Measurements from ENCODE around the gene ZBTB45.
"Not testable (repeated sequence)": the region's sequence is repeated elsewhere in the genome, so short reads cannot be mapped to it uniquely, and the experiment has no call there.

Gene ZBTB45

DNA sequence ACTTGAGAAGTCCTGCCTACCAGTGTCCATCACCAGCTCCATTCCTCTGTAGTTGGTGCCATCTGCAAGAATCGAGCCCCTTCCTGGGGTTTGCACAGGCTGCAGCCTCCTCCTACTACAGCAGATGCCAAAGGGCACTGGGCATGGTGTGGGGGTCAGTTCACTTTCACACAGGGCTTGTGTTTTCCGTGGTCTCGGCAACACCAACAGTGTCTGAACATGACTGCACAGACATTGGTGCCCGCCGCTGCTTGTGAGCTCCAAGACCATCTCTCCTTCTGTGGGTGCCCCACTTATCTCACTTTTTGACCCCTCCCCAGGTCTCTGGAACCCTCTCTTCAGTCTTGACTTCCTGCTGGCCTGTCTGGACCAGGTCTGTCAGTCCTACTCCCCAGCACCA lies 28.2 kb downstream of the ZBTB45 start:
- no peaks in the 10 kb centered on the region for H3K9me3 Mint-ChIP-seq
- DNase-seq (ENCODE audit: low spot score), result no peak
- peaks cover 11% of the 10 kb centered on the region for H3K4me1 Mint-ChIP-seq (ENCODE audit: low read depth)
- no peaks in the 10 kb centered on the region for H3K27me3 Mint-ChIP-seq (ENCODE audit: low read depth)
- peak overlapping the region; percentile 55 for H3K27ac Mint-ChIP-seq
- H3K36me3 Mint-ChIP-seq (ENCODE audit: low read depth), result no peaks in the 10 kb centered on the region
- no peak overlapping the region for H3K4me3 Mint-ChIP-seq

- H3K4me3 Mint-ChIP-seq; H3K36me3 Mint-ChIP-seq (ENCODE audit: low read depth); DNase-seq (ENCODE audit: low spot score); H3K27ac Mint-ChIP-seq; H3K27me3 Mint-ChIP-seq (ENCODE audit: low read depth); H3K9me3 Mint-ChIP-seq: not testable (repeated sequence)
- peaks cover 13% of the 10 kb centered on the region for H3K4me1 Mint-ChIP-seq (ENCODE audit: low read depth)
Measured at GRCh38 chr19:58484349-58484748, 35.3 kb downstream of the ZBTB45 start.

DNA sequence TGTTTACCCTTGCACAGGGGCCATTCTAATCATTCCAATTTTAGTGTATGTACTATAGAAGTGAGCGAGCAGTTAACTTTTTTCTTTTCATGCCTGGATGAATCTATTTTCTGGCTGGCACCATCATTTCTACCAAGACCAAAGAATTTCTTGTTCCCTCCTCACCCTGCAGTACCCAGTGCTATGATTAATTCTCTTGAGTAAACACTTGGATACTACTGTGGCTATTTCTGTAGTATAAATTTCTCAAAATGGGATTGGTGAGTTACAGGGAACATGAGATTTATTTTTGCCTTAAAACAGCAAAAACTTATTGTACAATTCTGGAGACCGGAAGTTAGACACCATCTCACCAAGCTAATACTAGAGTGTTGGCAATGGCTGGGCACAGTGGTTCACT lies 35.8 kb downstream of the ZBTB45 start:
- Mint-ChIP-seq H3K4me1 (ENCODE audit: low read depth) (peaks cover 7% of the 10 kb centered on the region), H3K9me3 (no peaks in the 10 kb centered on the region), H3K27ac (no peak overlapping the region), H3K4me3 (no peak overlapping the region), H3K27me3 (ENCODE audit: low read depth) (no peaks in the 10 kb centered on the region), H3K36me3 (ENCODE audit: low read depth) (peaks cover 8% of the 10 kb centered on the region)
- DNase-seq (ENCODE audit: low spot score), result no peak

DNA sequence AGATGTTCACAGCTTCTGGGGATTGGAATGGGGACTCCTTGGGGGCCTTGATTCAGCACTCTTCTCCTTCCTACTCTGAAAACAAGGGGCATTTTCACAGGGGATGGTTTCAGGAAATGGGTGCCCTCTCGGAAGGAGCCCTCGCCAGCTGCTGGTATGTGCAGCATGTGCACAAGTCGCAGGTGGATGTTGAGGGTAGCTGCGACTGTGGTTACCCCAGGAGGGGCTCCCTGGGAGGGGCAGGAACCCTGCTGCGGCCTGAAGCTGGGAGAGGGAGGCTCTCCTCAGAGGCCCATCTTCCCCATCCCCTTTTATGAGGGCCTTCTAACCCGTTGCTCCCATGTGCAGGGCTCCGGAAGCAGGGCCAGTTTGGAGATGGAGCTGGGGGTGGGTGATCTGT lies 37.2 kb downstream of the ZBTB45 start:
- Mint-ChIP-seq H3K27me3 (ENCODE audit: low read depth) (no peaks in the 10 kb centered on the region), H3K36me3 (ENCODE audit: low read depth) (peaks cover 8% of the 10 kb centered on the region), H3K4me3 (no peak overlapping the region), H3K27ac (peak overlapping the region; percentile 41), H3K4me1 (ENCODE audit: low read depth) (peaks cover 6% of the 10 kb centered on the region), H3K9me3 (no peaks in the 10 kb centered on the region)
- DNase-seq (ENCODE audit: low spot score), result no peak

- Mint-ChIP-seq H3K9me3 (no peaks in the 10 kb centered on the region), H3K27me3 (ENCODE audit: low read depth) (no peaks in the 10 kb centered on the region), H3K4me1 (ENCODE audit: low read depth) (peaks cover 9% of the 10 kb centered on the region), H3K27ac (no peak overlapping the region), H3K4me3 (no peak overlapping the region), H3K36me3 (ENCODE audit: low read depth) (peaks cover 8% of the 10 kb centered on the region)
- no peak for DNase-seq (ENCODE audit: low spot score)
Measured at GRCh38 chr19:58480831-58481230, 38.8 kb downstream of the ZBTB45 start.

DNA sequence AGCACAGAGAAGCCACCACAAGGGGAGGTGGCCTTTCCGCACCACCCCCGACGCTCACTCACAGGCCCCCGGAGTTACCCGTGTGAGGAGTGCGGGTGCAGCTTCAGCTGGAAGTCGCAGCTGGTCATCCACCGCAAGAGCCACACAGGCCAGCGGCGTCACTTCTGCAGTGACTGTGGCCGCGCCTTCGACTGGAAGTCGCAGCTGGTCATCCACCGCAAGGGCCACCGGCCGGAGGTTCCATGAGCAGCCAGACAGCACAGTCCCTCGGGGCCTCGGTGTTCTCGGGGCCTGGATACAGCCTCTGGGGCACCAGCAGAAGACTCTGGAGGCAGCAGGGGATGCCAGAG lies 39.2 kb downstream of the ZBTB45 start:
- no peak overlapping the region for H3K4me3 Mint-ChIP-seq
- H3K27me3 Mint-ChIP-seq (ENCODE audit: low read depth), result no peaks in the 10 kb centered on the region
- peaks cover 9% of the 10 kb centered on the region for H3K4me1 Mint-ChIP-seq (ENCODE audit: low read depth)
- H3K9me3 Mint-ChIP-seq, result no peaks in the 10 kb centered on the region
- no peak overlapping the region for H3K27ac Mint-ChIP-seq
- H3K36me3 Mint-ChIP-seq (ENCODE audit: low read depth), result peaks cover 8% of the 10 kb centered on the region
- DNase-seq (ENCODE audit: low spot score), result no peak

DNA sequence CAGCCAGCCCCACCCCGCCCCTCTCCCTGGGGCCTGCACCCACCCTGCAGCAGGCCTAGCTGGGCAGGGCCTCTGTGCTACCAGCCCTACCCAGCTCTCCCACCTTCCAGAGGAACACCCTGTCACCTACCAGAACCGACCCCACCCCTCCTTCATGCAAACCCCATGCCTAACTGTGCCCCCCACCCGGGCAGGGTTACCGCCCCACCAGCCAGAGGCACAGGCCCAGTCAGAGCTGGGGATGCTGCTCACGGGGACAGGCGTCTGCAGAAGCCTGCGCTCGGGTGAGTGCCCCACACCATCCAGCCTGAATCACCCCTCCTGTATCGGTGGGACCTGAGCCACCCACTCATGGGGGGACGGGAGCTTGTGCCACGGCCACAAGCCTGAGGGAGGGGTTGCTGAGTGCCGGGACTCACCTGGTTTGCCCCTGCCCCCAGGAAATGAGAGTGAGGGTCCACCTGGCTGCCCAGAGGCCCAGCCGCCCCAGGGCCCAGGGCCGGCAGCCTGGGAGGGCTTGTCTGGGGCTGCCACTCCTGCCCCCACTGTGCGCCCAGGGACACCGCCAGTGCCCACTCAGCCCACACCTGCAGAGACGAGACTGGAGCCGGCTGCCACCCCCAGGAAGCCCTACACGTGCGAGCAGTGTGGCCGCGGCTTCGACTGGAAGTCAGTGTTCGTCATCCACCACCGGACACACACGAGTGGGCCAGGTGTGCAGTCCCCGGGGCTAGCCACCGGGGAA lies 39.7 kb downstream of the ZBTB45 start:
- no peak for DNase-seq (ENCODE audit: low spot score)
- Mint-ChIP-seq H3K4me1 (ENCODE audit: low read depth) (peaks cover 9% of the 10 kb centered on the region), H3K9me3 (no peaks in the 10 kb centered on the region), H3K27ac (no peak overlapping the region), H3K36me3 (ENCODE audit: low read depth) (peaks cover 8% of the 10 kb centered on the region), H3K4me3 (no peak overlapping the region), H3K27me3 (ENCODE audit: low read depth) (no peaks in the 10 kb centered on the region)

- peaks cover 8% of the 10 kb centered on the region for H3K36me3 Mint-ChIP-seq (ENCODE audit: low read depth)
- H3K4me1 Mint-ChIP-seq (ENCODE audit: low read depth), result peaks cover 13% of the 10 kb centered on the region
- no peaks in the 10 kb centered on the region for H3K9me3 Mint-ChIP-seq
- H3K27me3 Mint-ChIP-seq (ENCODE audit: low read depth), result no peaks in the 10 kb centered on the region
- H3K4me3 Mint-ChIP-seq, result no peak overlapping the region
- H3K27ac Mint-ChIP-seq, result no peak overlapping the region
- DNase-seq (ENCODE audit: low spot score), result no peak
Measured at GRCh38 chr19:58479303-58479702, 40.3 kb downstream of the ZBTB45 start.

DNA sequence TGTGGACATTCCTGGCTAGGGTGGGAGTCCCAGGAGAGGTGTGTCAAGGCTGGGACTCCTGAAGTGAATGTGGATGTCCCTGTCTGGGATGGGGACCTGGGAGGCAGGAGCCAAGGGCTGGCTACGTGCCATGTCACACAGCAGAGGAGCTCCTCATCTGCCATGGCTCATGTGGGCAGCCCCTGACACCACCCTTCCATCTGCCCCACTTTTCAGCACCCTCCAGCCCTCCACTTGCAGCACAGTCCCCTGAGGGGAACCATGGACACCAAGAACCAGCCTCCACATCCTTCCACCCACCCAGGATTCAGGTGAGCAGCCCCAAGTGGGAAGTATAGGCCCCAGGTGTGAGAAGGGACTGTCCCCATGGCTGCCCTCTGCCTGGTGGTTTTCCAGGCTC lies 41.7 kb downstream of the ZBTB45 start:
- Mint-ChIP-seq H3K4me3 (no peak overlapping the region), H3K36me3 (ENCODE audit: low read depth) (peaks cover 12% of the 10 kb centered on the region), H3K4me1 (ENCODE audit: low read depth) (peaks cover 16% of the 10 kb centered on the region), H3K27ac (peak overlapping the region; percentile 60), H3K9me3 (no peaks in the 10 kb centered on the region), H3K27me3 (ENCODE audit: low read depth) (no peaks in the 10 kb centered on the region)
- DNase-seq (ENCODE audit: low spot score), result no peak

GRCh38 chr19:58477130-58477529 lies 42.5 kb downstream of the ZBTB45 start:
- Mint-ChIP-seq H3K27ac (peak overlapping the region; percentile 99), H3K9me3 (no peaks in the 10 kb centered on the region), H3K4me1 (ENCODE audit: low read depth) (peaks cover 12% of the 10 kb centered on the region), H3K27me3 (ENCODE audit: low read depth) (no peaks in the 10 kb centered on the region), H3K36me3 (ENCODE audit: low read depth) (peaks cover 10% of the 10 kb centered on the region), H3K4me3 (peak overlapping the region; percentile 88)
- DNase-seq (ENCODE audit: low spot score), result no peak

GRCh38 chr19:58476498-58477015 lies 43.1 kb downstream of the ZBTB45 start:
- Mint-ChIP-seq H3K4me3 (peak overlapping the region; percentile 88), H3K27me3 (ENCODE audit: low read depth) (no peaks in the 10 kb centered on the region), H3K4me1 (ENCODE audit: low read depth) (peaks cover 12% of the 10 kb centered on the region), H3K36me3 (ENCODE audit: low read depth) (peaks cover 9% of the 10 kb centered on the region), H3K9me3 (no peaks in the 10 kb centered on the region), H3K27ac (peak overlapping the region; percentile 99)
- DNase-seq (ENCODE audit: low spot score), result no peak

DNA sequence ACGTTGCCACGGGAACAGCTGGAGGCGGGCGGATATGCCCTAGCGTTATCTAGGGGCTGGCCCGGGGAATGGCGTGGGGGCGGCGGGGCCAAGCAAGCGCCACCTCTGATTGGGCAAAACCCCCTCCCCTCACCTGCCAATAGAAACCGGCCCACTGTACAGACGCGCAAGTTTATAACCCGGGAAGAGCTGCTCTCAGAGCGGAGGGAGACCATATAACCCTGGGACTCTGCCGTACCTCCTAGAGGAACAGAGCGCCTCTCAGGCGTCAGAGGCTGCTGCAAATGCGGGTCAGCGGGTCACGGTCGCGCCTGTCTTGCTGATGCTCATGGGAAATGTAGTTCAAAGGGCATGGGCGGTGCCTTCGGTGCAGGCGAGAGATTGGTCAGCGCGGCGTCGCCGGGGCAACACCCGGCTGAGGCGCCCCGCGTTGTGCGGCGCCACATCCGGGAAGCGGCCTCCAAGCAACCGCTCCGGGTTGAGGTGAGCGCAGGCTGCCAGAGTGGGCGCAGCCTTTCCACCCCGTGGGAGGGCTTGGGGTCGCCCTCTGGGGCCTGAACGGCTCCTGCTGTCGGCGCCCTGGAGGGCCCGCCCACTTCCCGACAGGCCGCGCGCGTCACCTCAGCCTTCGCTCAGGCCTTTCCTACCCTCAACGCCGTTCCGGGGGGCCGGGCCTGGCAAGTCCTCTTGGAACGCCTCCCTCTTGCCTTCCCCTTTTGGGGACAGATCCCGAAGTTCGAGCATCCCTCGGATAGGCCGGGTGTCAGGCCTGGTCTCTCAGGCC lies 43.7 kb downstream of the ZBTB45 start, which contains the start of gene ZNF446:
Gene ZNF446 (plus strand): TSS at position 639 of the 784 bp plus-strand sequence. CDS start 867 bp downstream, outside the sequence.
- H3K27me3 Mint-ChIP-seq (ENCODE audit: low read depth), result no peaks in the 10 kb centered on the region
- H3K9me3 Mint-ChIP-seq, result no peaks in the 10 kb centered on the region
- H3K27ac Mint-ChIP-seq, result peak within 1 kb of the TSS; percentile 99
- peaks cover 12% of the 10 kb centered on the region for H3K4me1 Mint-ChIP-seq (ENCODE audit: low read depth)
- peak; percentile 98 for DNase-seq (ENCODE audit: low spot score)
- peaks cover 9% of the 10 kb centered on the region for H3K36me3 Mint-ChIP-seq (ENCODE audit: low read depth)
- H3K4me3 Mint-ChIP-seq, result peak within 1 kb of the TSS; percentile 88

GRCh38 chr19:58474997-58475713 lies 44.5 kb downstream of the ZBTB45 start:
- no peaks in the 10 kb centered on the region for H3K9me3 Mint-ChIP-seq
- no peaks in the 10 kb centered on the region for H3K27me3 Mint-ChIP-seq (ENCODE audit: low read depth)
- peaks cover 12% of the 10 kb centered on the region for H3K4me1 Mint-ChIP-seq (ENCODE audit: low read depth)
- peak overlapping the region; percentile 88 for H3K4me3 Mint-ChIP-seq
- H3K36me3 Mint-ChIP-seq (ENCODE audit: low read depth), result peaks cover 9% of the 10 kb centered on the region
- peak overlapping the region; percentile 99 for H3K27ac Mint-ChIP-seq
- DNase-seq (ENCODE audit: low spot score), result no peak

All from T-helper 2 cell treated with Interferon-gamma antibody and Interleukin-4, amounts not matched to agents 5 μg/mL and 100 μg/mL, for 36 hours (primary cell).